Measurements from ENCODE around the gene C4orf50.
A peak's percentile ranks its signal among the peaks of the same experiment; 100 is the strongest.

C4orf50 gene

GRCh38 chr4:6030679-6031078, 12.4 kb upstream of the C4orf50 start:
- DNase-seq (no peak), ATAC-seq (no peak)
- Mint-ChIP-seq H3K27ac (no peak overlapping the region), H3K4me1 (no peaks in the 10 kb centered on the region), H3K27me3 (no peaks in the 10 kb centered on the region), H3K9me3 (no peaks in the 10 kb centered on the region), H3K4me3 (no peak overlapping the region)

GRCh38 chr4:6029254-6029653, 11.0 kb upstream of the C4orf50 start:
- Mint-ChIP-seq H3K9me3 (no peaks in the 10 kb centered on the region), H3K27me3 (no peaks in the 10 kb centered on the region), H3K27ac (no peak overlapping the region), H3K4me1 (no peaks in the 10 kb centered on the region), H3K4me3 (no peak overlapping the region)
- ATAC-seq: no peak
- DNase-seq: no peak

GRCh38 chr4:6028168-6028567, 9.9 kb upstream of the C4orf50 start:
- Mint-ChIP-seq H3K4me1 (no peaks in the 10 kb centered on the region), H3K4me3 (no peak overlapping the region), H3K27ac (no peak overlapping the region), H3K9me3 (no peaks in the 10 kb centered on the region), H3K27me3 (no peaks in the 10 kb centered on the region)
- ATAC-seq (no peak), DNase-seq (no peak)

- no peak for DNase-seq
- Mint-ChIP-seq H3K4me1 (no peaks in the 10 kb centered on the region), H3K4me3 (no peak overlapping the region)
These were observed 9.2 kb upstream of the C4orf50 start for GRCh38 chr4:6027392-6027791.

GRCh38 chr4:6024313-6024960, 6.2 kb upstream of the C4orf50 start:
- ATAC-seq: no peak
- H3K27me3 Mint-ChIP-seq: peaks cover 8% of the 10 kb centered on the region

More at GRCh38 chr4:6027392-6027791, 9.2 kb upstream of the C4orf50 start:
- Mint-ChIP-seq H3K27ac (no peak overlapping the region), H3K9me3 (no peaks in the 10 kb centered on the region), H3K27me3 (no peaks in the 10 kb centered on the region)
- no peak for ATAC-seq

GRCh38 chr4:6023731-6024130, 5.5 kb upstream of the C4orf50 start:
- Mint-ChIP-seq H3K27me3 (peaks cover 14% of the 10 kb centered on the region), H3K4me1 (no peaks in the 10 kb centered on the region), H3K9me3 (no peaks in the 10 kb centered on the region), H3K27ac (no peak overlapping the region), H3K4me3 (no peak overlapping the region)
- DNase-seq: no peak
- ATAC-seq: no peak

More at GRCh38 chr4:6024313-6024960, 6.2 kb upstream of the C4orf50 start:
- Mint-ChIP-seq H3K9me3 (no peaks in the 10 kb centered on the region), H3K27ac (peak overlapping the region in 1 of 2 donors; percentile 34), H3K4me1 (no peaks in the 10 kb centered on the region), H3K4me3 (no peak overlapping the region)
- no peak for DNase-seq

- peaks cover 16% of the 10 kb centered on the region for H3K27me3 Mint-ChIP-seq
- no peak overlapping the region for H3K27ac Mint-ChIP-seq
- no peaks in the 10 kb centered on the region for H3K9me3 Mint-ChIP-seq
- no peaks in the 10 kb centered on the region for H3K4me1 Mint-ChIP-seq
- peak; percentile 9 for ATAC-seq
- no peak for DNase-seq
- H3K4me3 Mint-ChIP-seq: no peak overlapping the region
These were observed 4.5 kb upstream of the C4orf50 start for GRCh38 chr4:6022607-6023288.

GRCh38 chr4:6021831-6022606, 3.8 kb upstream of the C4orf50 start:
- Mint-ChIP-seq H3K9me3 (no peaks in the 10 kb centered on the region), H3K4me3 (no peak overlapping the region), H3K27me3 (peaks cover 16% of the 10 kb centered on the region), H3K27ac (peak overlapping the region in 1 of 2 donors; percentile 5), H3K4me1 (no peaks in the 10 kb centered on the region)
- ATAC-seq: peak; percentile 44
- DNase-seq: no peak

- no peak for DNase-seq
- no peaks in the 10 kb centered on the region for H3K9me3 Mint-ChIP-seq
- H3K4me3 Mint-ChIP-seq: no peak overlapping the region
- H3K4me1 Mint-ChIP-seq: no peaks in the 10 kb centered on the region
- peaks cover 16% of the 10 kb centered on the region for H3K27me3 Mint-ChIP-seq
- ATAC-seq: no peak
- no peak overlapping the region for H3K27ac Mint-ChIP-seq
These were observed 2.4 kb upstream of the C4orf50 start for GRCh38 chr4:6020613-6021012.

- ATAC-seq: no peak
- Mint-ChIP-seq H3K27ac (no peak overlapping the region), H3K4me1 (no peaks in the 10 kb centered on the region), H3K9me3 (no peaks in the 10 kb centered on the region), H3K4me3 (no peak overlapping the region), H3K27me3 (peaks cover 16% of the 10 kb centered on the region)
- peak in 1 of 2 donors; percentile 20 for DNase-seq
These were observed 1.4 kb upstream of the C4orf50 start for GRCh38 chr4:6019316-6020263.

- Mint-ChIP-seq H3K4me1 (no peaks in the 10 kb centered on the region), H3K27ac (no peak overlapping the region), H3K4me3 (no peak overlapping the region), H3K27me3 (peaks cover 17% of the 10 kb centered on the region), H3K9me3 (no peaks in the 10 kb centered on the region)
- DNase-seq (no peak), ATAC-seq (no peak)
These were observed 431 bp downstream of the C4orf50 start for GRCh38 chr4:6017800-6018199.

GRCh38 chr4:6017030-6017429, 1.2 kb downstream of the C4orf50 start:
- Mint-ChIP-seq H3K4me1 (no peaks in the 10 kb centered on the region), H3K27ac (peak overlapping the region in 1 of 2 donors; percentile 64), H3K27me3 (peaks cover 21% of the 10 kb centered on the region), H3K4me3 (no peak overlapping the region), H3K9me3 (no peaks in the 10 kb centered on the region)
- DNase-seq (no peak), ATAC-seq (no peak)

GRCh38 chr4:6013564-6013963, 4.7 kb downstream of the C4orf50 start:
- H3K9me3 Mint-ChIP-seq: no peaks in the 10 kb centered on the region
- DNase-seq (no peak), ATAC-seq (no peak)
- peaks cover 33% of the 10 kb centered on the region for H3K27me3 Mint-ChIP-seq
- peaks cover 8% of the 10 kb centered on the region for H3K4me1 Mint-ChIP-seq
- H3K4me3 Mint-ChIP-seq: no peak overlapping the region
- no peak overlapping the region for H3K27ac Mint-ChIP-seq

- Mint-ChIP-seq H3K4me1 (peaks cover 8% of the 10 kb centered on the region), H3K27me3 (peaks cover 39% of the 10 kb centered on the region), H3K4me3 (no peak overlapping the region), H3K27ac (no peak overlapping the region), H3K9me3 (no peaks in the 10 kb centered on the region)
- ATAC-seq: no peak
- DNase-seq: no peak
These were observed 6.0 kb downstream of the C4orf50 start for GRCh38 chr4:6012200-6012599.

GRCh38 chr4:6011686-6012085, 6.5 kb downstream of the C4orf50 start:
- H3K27me3 Mint-ChIP-seq: peaks cover 45% of the 10 kb centered on the region
- no peak for ATAC-seq
- no peak overlapping the region for H3K4me3 Mint-ChIP-seq
- H3K27ac Mint-ChIP-seq: peak overlapping the region in 1 of 2 donors; percentile 30
- H3K9me3 Mint-ChIP-seq: no peaks in the 10 kb centered on the region
- H3K4me1 Mint-ChIP-seq: peaks cover 8% of the 10 kb centered on the region
- DNase-seq: no peak

Data from stimulated activated naive CD8-positive, alpha-beta T cell treated with anti-CD3 and anti-CD28 coated beads, Interleukin-15, amount 100 ng/mL, for 72 hours (primary cell).